GM21786 (cell line): ENCODE data around the gene OR2C3.
"Not testable (repeated sequence)": the region's sequence is repeated elsewhere in the genome, so short reads cannot be mapped to it uniquely, and the experiment has no call there.

ENCODE experiments used
- ATAC-seq: cut with Tn5 transposase; IDR thresholded peaks from one replicate; pipeline ENCODE4 v1.9.1; 2021; ENCODE audit not compliant: unreplicated experiment

The OR2C3 gene

DNA sequence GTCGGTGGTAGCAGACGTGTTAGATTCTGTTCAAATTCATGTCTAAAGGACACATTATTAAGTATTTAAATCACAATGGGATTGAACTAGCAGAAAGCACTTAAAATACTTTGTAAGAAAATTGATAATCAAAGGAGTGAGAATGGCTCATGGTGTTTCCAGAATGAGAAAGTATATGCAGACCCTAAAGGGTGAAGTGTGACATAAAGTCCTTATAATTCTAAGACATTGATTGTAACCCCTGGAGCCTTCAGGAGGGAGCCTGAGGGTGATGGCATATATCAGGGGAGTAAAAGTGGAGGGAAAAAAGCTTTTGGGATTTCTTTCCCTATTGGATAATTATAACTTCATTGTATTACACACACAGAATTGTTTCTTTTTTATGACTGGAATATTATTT is at the start of gene OR2C3:
Gene OR2C3 (minus strand): TSS at position 101 of the 400 bp plus-strand sequence. CDS start 3,929 bp downstream, outside the sequence.
- no peak for ATAC-seq

DNA sequence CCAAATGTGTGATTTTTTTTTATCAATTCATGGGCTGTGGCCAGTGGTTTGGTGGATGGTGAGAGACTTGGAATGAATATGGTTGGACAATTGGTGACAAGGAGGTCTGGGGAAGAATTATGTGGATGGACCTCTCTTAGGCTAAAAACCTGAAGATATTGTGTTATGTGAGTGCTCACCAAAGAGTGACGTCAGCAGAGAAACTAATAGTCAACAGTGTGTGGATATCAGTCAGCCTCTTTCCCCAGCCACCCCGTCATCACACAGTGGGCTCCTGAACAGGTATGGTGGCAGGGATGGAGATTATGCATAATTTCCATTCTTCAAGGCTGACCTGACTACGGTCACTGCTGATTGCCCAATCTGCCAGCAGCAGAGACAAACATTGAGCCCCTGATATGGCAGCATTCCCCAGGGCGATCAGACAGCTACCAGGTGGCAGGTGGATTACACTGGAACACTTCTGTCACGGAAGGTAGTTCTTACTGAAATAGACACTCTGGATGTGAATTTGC is 42.8 kb upstream of the OR2C3 start:
- ATAC-seq = no peak

GRCh38 chr1:247576514-247576913 is 40.3 kb upstream of the OR2C3 start:
- ATAC-seq = peak; percentile 61

DNA sequence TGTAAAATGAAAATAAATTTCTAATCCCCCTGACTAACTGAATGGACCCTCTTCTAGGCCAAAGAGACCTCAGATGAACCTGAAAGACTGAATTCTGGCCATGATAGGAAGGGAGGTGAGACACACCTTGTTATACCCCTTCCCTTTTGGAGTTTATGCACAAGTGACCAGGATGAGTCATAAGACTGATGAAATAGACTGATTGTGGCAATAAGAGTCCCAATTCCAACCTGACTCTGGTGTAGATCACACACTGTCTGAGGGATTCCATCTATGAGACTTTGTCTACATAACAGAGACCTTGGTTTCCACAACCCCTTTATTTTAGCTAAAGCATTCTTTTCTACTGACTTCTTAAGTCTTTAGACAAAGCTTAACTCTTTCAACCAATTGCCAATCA is 38.4 kb upstream of the OR2C3 start:
- ATAC-seq = no peak

- no peak for ATAC-seq
Measured at GRCh38 chr1:247574236-247574635, 38.0 kb upstream of the OR2C3 start.

GRCh38 chr1:247562198-247562597 is 26.0 kb upstream of the OR2C3 start:
- ATAC-seq = no peak

DNA sequence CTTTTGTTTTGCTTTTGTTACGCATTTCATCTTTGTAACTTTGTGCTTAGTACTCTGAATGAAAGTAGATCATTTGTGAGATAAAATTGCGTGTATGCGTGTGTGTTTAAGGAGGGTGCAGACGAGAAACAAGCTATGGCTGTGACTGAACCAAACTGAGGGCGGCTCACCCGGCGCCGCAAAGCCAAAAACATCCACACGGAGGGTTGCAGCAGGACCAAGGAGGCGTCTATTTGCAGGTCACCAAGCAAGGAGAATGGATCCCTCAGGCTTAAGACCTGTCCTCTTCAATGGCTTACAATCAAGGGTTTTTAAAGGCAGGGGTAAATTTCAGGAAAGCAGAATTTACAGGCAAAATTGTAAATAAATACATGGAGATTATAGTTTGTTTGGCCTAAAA is 25.5 kb upstream of the OR2C3 start:
- ATAC-seq = no peak

- ATAC-seq = no peak
Measured at GRCh38 chr1:247557926-247558674, 21.9 kb upstream of the OR2C3 start.

- ATAC-seq = no peak
Measured at GRCh38 chr1:247552231-247552630, 16.0 kb upstream of the OR2C3 start.

DNA sequence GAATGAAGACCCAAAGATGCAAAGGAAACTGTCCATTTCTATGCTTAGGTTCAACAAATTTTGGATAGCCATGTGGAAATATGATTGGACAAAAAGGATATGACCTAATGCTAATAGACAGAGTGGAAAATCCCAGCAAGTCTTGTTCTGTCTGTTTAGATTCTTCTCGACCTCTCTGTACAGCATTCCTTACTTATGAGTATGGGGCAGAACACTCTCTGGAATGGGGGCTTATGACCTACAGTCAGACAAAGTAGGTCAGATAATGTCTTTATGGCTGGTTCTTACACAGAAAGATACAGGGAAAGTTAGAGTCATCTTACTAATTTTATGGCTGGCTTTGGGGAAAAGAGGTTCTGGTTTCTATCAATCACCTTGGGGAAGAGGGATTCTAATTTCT is 15.5 kb upstream of the OR2C3 start:
- no peak for ATAC-seq

GRCh38 chr1:247548769-247549182 is 12.5 kb upstream of the OR2C3 start, which contains the start of gene GCSAML:
Gene GCSAML (plus strand): TSS chr1:247549134. CDS start chr1:247549192, 58 bp downstream.
- no peak for ATAC-seq

- ATAC-seq = no peak
Measured at GRCh38 chr1:247548092-247548491, 11.9 kb upstream of the OR2C3 start.

- no peak for ATAC-seq
Measured at GRCh38 chr1:247542811-247543210, 6.6 kb upstream of the OR2C3 start.

DNA sequence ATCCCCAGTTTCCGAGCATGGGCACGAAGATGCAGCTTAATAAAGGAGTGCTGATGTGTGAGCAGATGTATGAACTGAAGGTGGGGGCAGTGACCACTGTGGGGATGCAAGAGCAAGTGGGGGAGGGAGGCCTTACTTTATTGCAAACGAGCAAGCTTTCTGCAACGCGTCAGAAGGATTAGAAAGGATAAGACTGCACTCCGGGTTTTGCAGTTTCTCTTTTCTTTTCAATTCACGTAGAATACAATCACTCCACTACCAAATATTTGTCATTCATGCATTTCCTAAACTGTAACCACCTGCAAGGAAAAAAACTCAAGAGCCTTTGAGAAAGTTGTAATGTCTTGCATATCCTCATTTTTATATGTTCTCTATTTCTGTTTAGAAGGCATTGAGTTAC is 4.3 kb upstream of the OR2C3 start:
- no peak for ATAC-seq

DNA sequence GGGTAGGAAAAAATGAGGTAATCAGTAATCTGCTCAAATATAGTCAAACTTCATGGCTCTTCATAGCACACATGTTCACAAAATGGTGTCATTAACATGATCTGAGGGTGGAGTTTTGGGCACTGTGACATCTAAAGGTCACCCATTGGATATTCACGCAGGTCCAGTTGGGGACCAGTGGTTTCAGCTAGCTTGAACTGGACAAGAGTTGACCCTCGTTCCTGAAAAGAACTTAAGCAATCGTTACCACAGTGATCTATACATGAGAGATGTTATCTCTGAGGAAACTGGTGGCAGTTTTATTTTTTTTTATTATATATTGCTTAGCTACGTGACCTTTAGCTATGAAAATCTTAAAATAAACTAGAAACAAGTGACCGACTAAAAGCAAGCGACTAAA is 3.0 kb upstream of the OR2C3 start:
- ATAC-seq = no peak

DNA sequence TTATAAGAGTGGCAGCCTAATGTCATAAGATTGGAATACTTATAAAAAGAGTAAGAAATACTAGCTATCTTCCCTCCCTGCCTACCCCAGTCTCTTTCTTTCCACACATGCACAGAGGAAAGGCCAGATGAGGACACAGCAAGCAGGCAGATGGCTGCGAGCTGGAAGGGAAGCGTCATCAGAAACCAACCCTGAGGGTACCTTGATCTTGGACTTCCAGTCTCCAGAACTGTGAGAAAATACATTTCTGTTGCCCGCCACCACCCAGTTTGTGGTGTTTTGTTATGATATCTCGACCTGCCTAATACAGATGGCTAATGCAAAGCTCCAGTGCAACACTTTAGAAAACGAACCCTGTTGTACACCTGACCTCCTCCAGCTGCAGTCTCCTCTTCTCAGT is 2.3 kb upstream of the OR2C3 start:
- no peak for ATAC-seq

DNA sequence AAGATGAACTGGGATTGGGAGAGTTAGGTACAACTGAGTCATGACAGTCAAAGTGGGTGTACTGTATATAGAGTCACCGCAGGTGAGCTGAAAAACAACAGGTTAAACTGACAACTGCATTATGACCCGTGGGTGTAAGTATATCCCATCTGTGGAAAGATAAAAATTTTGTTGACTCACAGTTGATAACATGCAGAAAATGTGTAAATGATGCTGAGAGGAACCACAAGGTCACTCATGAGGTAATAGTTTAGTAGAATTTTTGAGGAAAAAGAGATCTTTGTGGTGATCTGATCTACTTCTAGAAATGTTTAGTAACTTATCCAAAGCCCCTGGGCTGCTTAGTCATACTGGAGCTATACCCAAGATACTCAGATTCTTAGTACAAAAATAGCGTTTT is 838 bp downstream of the OR2C3 start:
- no peak for ATAC-seq

DNA sequence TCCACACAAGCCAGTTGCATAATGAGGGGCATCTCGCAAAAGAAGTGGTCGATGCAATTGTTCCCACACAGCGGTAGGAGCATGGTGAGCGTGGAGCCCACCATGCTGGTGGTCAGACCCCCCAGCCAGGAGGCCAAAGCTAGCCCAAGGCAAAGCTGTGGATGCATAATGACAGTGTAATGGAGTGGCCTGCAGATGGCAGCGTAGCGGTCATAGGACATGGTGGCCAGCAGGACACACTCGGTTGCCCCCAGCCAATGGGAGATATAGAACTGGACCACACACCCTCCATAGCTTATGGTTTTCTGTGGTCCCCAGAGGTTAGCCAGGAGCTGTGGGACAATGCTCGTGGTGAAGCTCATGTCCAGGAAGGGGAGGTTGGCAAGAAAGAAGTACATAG is 4.3 kb downstream of the OR2C3 start:
- ATAC-seq = no peak

GRCh38 chr1:247530785-247531184 is 5.5 kb downstream of the OR2C3 start:
- no peak for ATAC-seq

DNA sequence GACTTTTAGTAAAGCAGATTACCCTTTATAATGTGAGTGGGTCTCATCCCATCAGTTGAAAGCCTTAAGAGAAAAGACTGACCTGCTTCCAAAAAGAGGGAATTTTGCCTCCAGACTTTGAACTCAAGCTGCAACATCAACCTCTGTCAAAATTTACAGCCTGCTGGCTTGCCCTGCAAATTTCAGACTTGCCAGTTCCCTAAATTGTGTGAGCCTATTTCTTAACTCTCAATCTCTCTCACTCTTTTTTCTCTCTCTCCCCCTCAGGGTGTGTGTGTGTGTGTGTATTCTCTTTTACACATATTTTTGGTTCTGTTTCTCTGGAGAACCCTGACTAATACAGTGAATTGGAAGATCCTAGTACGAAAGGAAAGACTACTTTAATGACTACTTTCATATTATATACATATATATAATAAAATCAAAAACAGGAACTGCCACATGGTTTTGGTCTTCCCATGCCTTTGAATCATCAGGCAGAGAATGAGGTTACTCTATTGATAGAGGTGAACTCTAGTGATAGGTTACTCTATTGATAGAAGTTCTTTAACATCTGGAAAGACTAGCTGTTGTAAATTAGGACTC is 6.4 kb downstream of the OR2C3 start:
- ATAC-seq = no peak

DNA sequence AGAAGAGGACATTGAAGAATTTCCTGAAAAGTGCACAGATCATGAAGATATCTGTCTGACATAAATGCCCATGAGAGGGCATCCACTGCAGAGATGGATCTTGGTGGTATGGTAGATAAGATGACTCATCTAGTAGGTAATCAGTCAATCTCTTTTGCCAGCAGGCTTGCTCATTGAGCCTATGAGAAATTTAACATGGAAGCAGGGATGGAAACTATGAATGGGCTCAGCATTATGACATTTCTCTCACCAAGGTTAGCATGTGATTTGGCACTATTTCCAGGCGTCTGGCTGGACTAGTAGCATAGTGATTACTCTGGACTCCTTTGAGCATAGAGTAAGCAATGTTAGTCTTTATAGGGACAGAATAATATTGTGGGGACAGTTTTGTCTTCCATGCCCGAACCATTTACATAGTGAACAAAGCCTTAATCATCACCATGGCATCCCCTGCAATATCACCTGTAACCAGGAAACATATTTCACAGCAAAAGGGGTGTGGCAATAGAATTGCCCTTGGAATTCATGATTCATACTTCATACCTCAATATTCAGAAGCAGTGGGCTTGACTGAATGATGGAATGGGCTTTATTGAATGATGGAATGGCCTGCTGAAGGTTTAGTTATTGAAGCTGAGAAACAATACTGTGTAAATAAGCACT is 7.3 kb downstream of the OR2C3 start:
- ATAC-seq = no peak

GRCh38 chr1:247521886-247522285 is 14.4 kb downstream of the OR2C3 start:
- not testable (repeated sequence) for ATAC-seq
